GM21528 (cell line): ENCODE measurements around the gene DNAH7.

ENCODE experiments used
- ATAC-seq: cut with Tn5 transposase; IDR thresholded peaks from one replicate; pipeline ENCODE4 v1.9.1; 2021; ENCODE audit warnings: mild to moderate bottlenecking, moderate library complexity; ENCODE audit not compliant: unreplicated experiment, low FRiP score

Gene DNAH7

DNA sequence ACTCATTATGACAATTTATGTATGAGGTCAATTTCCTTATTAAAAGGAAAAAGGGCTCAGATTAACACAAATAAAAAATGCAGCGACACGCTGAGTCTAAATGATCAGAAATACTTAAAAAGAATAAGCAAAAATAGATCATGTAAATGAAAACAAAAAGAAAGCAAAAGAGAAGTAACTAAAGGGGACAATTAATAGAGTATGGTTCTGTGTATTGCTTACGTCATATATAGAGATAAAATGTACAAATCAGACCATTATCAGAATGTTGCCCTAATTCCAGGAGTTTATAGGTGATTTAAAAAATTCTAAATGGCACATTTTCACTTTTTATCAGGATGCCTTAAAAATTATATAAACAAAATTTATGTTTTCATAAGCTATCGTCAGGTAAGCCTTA is 189.5 kb downstream of the DNAH7 start:
- ATAC-seq = no peak

DNA sequence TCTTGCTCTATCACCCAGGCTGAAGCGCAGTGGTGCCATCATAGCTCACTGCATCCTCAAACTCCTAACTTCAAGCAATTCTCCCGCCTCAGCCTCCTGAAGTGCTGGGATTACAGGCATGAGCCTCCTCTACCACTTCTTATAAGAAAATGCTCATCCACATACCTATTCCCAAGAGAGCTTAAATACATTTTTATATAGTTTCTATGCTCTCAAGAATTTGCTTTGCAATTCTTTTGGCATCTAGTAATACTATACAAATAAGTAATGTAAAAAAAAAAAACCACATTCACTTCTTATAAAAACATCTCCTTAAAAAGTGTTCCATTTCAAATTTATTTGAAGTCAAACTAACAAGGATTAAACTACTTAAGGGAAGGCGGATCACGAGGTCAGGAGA is 197.3 kb downstream of the DNAH7 start:
- no peak for ATAC-seq

DNA sequence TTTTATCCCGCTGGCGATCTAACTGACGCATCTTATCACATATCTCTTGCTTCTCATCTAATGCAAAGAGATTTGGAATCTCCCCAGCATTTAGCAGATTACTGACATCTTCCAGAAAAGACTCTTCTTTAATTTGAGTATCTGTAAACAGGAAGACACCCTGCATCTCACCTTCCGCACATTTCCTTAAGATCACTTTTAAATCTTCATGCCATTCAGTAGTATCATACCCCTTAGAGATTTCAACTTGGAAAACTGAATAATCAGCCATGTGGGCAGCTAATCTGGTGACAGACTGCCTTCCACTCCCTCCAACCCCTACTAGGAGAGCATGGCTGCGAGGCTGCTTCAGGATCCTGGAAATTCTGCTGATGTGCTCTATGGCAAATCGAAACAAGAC is 204.3 kb downstream of the DNAH7 start:
- ATAC-seq = no peak

DNA sequence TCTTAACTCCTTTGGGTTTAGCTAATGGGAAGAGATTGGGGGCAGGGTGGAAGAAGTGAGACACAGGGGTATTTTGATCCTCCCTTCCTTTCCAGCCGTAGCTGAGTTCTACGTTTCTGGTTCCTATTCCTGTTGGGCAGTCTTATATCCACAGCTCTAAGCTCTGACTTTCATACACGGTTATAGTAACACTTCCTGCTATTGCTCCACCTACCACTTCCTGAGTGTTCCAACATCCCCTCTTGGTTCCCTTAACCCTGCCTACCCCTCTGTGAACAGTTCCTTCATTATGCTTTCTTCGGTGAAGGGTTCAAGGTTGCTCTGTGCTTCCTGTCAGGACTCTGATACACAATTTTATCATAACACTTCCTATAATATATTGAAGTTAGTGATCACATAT is 205.1 kb downstream of the DNAH7 start:
- ATAC-seq = no peak

DNA sequence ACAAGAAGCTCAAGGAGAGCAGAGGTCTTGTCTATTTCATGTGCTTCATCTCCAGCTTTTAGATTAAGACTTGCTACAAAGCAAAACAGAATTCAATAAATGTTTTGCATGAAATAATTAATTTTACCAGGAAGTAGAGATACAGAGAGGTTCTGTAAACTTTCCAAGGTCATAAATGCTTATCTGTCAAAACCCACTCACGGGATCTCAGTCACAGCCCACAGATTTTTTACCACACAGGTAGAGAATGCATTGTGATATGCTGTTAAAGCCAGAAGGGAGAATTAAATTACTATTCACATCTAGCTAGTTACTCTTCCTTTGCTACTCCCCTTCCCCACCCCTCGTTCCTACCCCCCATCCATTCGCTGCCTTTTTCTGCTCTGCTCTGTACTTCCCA is 205.5 kb downstream of the DNAH7 start:
- no peak for ATAC-seq

DNA sequence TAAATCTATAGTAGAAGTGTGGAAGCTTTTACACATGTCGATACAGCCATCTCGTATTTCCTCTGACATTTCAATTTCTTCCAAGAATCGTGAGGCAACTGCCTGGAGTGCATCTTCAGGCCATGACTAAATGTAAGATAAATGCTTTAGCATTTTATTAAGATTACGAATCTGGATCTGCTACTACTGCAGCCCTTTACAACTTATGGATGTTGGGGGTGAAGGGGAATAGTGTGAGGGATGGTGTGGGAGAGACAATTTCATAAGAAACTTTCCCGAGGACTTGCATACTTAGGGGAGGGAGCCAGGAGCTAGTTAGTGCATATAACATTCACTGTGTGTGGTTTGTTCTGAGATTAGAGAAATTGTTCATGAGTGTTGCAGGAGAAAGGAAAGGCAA is 206.8 kb downstream of the DNAH7 start:
- no peak for ATAC-seq

DNA sequence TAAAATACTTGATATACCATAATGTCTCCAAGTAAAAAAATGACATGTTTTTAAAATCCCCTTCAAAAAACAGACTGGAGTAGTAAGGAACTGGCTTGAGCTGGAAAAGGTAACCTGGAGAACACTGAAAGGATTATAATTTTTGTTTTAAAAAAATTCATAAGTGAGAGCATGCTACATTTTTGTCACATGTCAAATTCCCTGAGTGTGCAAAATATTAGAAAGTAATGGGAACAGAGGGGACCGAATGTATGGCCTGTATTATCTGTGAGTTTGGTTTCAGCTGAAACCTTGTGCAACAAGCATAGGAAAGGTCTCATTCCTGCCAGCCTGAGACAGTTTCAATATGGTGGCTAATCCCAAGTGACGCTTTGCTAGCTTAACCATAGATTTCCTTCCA is 209.1 kb downstream of the DNAH7 start:
- ATAC-seq = no peak

DNA sequence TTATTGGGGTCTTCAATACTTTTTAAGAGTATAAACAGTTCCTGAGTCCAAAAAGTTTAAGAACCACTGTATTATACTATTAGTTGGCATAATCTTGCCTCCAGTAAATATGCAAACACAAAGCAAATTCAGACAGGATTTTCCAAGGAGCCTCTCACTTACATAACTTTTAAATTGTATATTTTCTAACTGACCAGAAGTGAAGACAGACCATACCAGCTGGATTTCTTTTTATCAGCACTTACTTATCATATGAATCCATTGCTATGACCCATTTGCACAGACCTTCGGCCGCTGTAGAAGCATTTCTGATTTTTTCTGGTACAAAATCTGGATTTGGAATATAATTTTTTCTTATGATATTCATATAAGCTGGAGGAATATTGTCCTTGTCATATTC is 211.5 kb downstream of the DNAH7 start:
- ATAC-seq = no peak

DNA sequence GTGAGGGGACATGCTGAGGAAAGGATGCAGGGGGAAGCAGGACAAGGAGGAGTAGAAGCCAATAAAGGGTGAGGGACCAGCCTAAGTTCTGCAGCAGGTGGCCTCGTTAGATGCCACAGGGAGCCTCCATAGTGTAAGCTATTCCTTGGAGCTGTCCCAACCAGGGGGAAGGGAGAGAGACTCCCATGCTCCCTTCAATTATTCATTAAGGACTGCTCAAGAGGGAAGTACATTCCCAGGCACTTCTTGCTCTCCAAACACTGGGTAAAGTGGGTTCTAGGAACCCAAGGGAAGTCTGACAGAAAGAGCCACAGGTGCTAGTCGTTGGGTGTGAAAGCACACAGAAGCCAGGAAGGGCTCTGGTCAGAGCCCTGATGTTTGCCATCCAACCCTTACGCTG is 217.9 kb downstream of the DNAH7 start:
- ATAC-seq = no peak

DNA sequence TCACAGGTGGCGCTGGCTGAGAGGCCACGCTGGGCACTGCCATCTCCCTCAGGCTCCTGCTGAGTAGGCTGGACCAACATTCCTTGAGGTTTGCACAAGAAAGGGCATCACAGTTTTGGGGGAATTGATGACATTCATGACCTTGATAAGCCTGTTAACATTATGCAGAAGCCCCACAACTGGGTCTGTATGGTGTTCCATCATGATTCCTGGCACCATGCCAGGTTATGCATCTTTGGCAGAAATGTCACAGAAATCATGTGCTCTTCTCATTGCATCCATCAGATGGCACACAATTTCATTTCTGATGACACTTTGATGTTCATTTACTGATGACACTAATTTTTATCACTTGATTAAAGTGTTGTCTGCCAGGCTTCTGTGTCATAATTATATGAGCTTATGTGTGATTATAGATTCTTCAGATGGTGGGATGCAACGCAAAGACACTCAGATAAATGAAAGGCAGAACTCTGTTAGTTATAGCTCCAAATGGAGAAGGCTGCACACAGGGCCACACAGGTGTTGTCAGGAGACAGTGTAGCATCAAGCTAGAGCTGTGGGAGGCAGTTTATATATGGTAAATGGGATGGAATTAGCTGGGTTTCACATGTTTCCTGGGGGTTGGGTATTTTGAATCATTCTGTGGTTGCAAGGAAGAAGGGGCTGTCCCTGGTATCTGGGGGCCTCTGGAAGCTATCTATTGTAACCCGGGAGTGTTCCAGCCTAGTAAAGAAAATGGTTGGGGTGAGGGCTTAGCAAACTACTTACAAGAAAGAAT is 220.3 kb downstream of the DNAH7 start:
- no peak for ATAC-seq

DNA sequence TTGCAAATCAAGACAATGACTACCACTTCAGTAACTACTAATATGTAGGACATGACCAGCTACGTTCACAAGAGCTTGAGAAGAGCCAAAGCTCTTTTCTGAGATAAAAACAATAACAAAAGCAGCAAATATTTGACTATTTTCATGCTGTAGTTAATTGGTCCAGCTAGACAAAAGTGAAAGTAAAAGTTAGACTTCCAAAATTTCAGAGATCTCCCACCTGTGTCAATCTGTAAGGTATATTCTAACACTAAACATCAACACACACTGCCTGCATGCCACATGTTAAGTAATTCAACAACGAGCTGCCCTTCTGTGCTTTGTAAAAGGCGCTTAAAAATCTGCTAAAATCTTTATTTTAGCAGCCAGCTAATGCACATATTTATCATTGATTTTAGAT is 225.7 kb downstream of the DNAH7 start:
- no peak for ATAC-seq

DNA sequence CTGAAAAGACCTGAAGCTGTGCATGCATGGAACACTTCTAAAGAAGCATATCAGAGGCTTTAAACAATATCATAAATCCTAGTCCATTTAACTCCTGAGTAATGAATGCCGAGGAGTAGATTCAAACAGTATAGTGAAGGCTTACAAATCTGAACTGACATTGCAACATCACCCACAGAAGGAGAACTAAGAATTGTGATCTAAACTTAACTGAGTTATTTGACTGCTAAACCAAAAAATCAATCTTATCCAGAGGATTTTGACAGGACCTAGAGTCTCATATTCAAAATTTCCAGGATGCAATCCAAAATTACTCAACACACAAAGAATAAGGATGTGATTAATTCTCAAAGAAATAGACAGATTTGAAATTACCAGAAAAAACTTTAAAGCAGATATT is 230.6 kb downstream of the DNAH7 start:
- ATAC-seq = no peak

DNA sequence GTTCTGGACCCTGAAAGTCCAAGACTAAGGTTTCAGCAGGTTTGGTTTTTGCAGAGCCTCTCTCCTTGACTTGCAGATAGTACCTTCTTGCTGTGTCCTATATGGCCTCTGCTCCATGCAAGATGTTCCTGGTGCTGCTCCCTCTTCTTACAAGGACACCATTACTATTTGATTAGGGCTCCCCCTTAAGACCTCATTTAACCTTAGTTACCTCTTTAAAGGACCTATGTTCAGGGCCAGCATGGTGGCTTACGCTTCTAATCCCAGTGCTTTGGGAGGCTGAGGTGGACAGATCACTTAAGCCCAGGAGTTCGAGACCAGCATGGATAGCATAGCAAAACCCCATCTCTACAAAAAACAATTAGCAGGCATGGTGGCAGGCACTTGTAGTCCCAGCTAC is 232.6 kb downstream of the DNAH7 start:
- ATAC-seq = no peak

DNA sequence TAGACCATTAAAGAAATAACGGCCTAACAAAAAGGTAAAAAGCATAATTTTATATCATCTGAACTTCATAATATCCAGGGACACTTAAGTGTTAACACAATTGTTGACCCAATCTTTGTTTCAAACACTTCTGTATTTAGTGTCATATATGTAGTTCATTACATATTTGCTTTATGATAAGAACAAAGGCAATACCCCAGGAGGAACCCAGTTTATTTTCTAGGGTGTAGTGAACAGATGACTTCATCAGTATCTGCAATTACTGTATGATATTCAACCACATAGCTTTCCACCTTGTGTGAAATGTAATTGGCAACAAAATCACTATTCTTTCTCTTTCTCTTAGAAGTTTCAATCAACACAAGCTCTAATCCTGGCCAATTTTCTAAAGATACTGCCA is 233.8 kb downstream of the DNAH7 start:
- no peak for ATAC-seq

DNA sequence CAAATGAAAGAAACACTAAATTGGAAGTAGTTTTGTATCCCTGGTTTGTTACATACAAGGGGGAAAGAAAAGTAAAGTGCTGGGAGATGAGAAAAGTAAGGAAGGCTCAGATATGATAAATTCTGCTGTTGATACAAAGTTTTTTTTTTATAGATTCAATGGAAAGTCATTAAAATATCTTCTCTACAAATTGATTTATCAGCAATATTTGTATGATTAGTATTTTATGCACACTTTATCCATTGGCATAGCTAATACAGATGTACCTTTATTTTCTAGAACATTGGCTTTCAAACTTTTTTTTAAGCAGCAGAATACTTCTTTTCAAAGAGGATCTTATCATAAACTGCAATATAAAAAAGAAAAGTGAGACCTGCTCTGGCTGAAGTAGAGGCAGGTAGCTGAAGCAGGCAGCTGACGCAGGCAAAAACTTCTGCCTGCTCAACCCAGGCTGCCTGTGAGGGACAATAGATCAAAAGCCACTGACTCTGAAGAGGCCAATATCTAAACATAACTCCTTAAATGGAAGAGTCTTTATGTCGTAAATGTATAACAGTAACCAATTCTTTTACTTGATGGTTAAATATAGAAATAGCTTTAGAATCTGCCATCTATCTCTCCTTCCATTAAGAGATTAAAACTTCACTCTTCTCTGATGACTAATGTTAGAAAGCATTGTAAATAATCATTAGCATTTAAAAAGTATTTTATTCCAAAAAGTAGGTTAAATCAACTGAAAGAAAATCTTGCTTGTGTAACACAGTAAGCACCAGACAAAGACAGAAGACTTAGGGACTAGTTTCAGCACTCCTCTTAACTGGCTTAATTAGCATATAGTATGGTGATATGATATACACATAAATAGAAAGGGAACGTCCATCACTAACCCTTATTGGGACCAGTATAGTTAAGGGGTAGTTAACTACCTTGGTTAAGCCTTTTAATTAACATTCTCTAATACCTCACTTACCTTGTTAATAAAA is 237.4 kb downstream of the DNAH7 start:
- no peak for ATAC-seq

DNA sequence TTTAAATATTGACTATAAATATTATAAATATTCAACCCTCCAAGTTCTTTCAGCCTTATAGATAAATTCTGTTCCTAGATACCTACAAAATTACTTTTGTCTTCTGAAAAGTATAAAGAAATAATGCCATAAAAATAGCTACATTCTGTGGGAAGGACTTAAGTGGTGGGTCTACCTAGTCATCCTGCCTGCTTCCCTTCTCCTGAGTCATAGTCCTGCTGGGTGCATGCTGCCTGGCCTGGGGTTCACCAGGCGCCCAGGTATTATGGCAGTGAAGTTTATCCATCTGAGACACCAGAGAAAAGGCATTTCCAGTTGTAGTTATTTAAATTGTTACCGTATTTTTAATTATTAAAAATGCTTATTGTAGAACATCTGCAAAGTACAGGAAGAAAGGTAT is 244.2 kb downstream of the DNAH7 start:
- no peak for ATAC-seq

DNA sequence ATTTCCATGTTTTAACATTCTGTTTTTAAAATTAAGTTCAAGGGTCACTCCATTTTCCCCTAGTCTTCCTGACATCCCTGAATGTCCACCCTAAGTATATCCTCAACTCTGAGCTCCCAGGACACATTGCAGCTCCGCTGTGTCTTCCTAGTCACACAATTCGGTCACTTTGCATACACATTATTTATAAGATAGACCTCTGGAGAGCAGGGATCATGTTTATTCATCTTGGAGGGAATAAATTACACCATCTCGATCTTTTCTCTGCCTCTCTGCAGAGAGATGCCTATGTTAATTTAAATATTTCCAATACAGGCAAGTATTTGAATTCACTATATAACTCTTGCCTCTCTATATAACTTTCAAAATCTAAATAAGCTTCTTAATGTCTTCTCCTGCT is 245.4 kb downstream of the DNAH7 start:
- no peak for ATAC-seq

DNA sequence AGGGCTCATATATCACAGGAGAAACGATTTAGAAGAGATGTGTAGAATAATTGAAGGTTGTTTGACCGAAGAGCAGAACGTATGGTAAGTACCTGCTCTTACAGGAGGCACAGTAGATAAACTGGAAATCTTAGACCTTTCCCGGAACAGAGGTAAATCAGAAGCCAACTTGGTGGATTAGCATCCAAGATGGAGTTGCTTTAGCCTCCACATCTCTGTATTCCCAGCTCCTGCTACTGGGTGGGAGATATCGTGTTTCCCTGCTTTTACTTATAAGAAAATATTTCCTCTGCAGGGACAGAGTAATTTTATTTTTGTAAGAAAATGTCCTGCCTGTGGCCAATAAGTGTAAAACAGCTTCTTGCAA is 247.1 kb downstream of the DNAH7 start:
- ATAC-seq = no peak

DNA sequence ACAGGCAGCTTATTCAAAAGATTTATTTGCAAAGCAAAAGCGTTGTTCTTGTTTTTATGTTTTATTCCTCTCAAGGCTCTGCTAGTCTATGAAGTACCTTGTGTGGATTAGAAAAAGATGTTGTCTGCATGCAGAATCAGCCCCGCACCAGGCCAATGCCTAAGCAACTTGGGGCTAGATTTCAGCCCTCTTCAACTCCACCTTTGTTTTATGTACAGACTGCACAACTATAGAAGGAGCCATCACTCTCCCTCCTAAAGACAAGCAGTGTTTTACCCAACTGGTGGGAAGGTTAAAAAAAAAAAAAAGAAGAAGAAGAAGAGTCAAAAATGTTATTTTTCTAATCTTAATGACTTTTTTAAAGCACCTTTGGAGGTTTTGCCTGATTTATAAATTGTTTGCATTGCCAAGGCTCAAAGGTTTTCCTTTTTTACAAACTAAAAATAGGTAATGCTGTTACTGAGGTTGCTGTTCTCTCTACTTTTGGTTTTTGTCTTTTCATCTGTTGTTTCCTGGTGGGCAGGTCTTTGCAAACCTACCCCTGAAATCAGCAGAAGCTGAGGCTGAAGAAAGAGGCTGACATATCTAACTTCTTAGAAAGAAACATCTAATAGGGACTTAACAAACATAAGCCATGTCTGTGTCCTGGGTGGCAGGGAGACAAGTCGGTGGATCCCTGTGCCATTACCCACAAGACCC is 247.6 kb downstream of the DNAH7 start:
- ATAC-seq = no peak

DNA sequence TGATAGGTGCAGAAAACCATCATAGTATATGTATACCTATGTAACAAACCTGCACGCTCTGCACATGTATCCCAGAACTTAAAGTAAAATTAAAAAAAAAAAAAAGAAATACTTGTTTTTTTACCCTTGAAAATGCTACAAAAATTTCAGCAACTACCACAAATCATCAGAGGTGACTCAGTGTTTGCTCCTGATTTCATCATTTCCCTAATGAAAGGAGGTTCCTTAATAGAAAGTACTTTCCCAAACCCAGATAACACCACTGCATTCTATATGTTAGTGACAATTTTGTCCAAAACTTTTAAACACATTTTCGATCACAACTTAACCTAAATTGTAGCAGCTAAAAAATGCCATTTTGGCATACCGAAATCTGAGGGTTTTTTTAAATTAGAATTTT is 248.3 kb downstream of the DNAH7 start:
- no peak for ATAC-seq

DNA sequence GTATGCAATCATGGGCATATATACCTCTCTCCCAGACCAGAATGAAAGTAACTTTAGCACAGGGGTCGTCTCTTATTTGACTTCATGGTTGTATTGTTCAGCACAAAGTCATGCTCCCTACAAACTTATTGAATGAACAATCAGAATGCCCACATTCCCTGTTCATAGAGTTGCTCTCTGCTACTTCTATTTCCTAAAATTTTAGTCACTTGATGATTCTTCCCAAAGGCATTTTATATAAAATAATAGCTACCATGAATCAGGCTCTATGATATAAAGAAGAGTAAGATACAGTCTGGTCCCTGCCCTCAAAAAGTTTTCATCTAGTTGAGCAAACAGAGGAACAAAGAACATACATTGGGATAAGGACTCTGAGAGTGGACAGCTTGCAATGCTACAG is 249.4 kb downstream of the DNAH7 start:
- ATAC-seq = no peak
